GM20431 (cell line): Measurements from ENCODE around the gene CSGALNACT2.
"Not testable (repeated sequence)": the region's sequence is repeated elsewhere in the genome, so short reads cannot be mapped to it uniquely, and the experiment has no call there.

Experiments used
- in situ Hi-C: fragments of 300-500 bp; cut with MseI, MboI; formaldehyde crosslinking; loops from one replicate; pipeline ENCODE4 v1.15.0; 2020; ENCODE audit warnings: low sequenced_read_pairs; ENCODE audit not compliant: unreplicated experiment

CSGALNACT2 gene

DNA sequence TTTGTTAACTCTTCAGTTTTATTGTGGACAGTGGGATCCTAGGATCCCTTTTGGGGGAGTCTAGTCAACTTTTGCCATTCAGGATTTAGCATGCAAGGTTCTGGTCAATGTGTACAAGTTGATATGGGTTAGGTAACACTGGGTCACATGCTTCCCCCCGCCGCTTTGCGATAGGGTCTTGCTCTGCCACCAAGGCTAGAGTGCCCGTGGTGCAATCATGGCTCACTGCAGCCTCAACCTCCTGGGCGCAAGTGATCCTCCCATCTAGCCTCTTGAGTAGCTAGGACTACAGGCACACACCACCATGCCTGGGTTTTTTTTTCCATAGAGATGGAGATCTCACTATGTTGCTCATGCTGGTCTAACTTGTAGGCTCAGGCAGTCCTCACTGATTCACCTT lies 3.2 kb upstream of the CSGALNACT2 start:
- in situ Hi-C loops = no loop called here

- in situ Hi-C loops = no loop called here
Observed at GRCh38 chr10:43135656-43136055, 2.6 kb upstream of the CSGALNACT2 start.

DNA sequence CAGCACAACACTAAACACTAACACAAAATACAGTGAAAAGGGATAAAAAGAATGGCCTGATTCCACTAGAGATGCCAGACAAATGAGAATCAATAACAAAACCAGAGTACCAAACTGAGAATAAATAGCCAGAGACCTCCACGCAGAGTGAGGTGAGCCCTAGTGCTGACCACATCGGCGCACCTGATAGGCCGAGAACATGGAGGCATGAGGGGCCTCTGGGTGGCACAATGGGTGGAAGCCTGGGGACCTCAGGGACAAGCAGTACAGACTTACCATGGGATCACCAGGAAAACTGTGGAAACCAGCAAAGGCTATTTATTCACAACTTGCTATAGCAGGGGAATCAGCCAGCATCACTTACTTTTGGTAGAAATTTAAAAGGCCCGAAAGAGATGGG lies 1.8 kb upstream of the CSGALNACT2 start:
- in situ Hi-C loops = no loop called here

- in situ Hi-C loops = no loop called here
Observed at GRCh38 chr10:43136995-43137716, 1.1 kb upstream of the CSGALNACT2 start.

DNA sequence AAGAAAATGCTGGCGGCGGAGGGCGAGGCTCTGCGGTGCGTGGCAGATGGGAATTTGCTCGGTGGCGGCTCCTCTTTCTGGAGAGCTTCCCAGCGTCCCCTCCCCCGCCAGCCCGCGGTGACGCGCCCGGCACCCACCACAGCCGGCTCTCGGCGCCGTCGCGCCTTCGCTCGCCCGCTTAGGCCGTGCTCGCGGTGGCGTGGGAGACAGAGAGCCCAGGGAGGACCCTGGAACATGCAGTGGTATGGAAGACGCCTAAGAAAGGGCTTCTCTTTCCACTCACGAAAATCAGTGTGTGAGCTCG lies 576 bp upstream of the CSGALNACT2 start:
- in situ Hi-C loops = no loop called here

DNA sequence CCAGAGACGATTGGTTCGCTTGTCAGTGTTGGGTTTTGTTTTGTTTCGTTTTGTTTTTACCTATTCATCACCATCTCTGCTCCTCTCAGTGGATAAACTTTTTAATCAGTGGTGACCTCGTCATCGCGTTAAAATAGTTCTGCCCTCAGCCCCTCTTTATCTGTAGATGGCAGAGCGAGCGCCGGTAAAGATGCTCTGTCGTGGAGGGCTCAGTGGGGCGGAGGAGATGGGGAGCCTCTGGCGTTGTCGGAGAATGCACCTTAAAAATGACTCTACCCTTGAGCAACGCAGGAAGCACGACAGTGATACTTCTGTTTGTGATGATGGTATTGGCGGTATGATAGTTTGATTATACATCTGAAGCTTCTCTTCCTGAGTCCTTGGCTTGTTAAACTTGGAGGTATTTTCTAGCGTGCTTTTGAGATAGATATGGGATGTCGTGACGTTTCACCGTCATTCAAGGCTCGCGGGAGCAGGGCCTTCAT lies 554 bp downstream of the CSGALNACT2 start:
- in situ Hi-C loops = no loop called here

GRCh38 chr10:43141421-43141820 lies 3.2 kb downstream of the CSGALNACT2 start:
- in situ Hi-C loops = no loop called here

GRCh38 chr10:43145311-43145710 lies 7.1 kb downstream of the CSGALNACT2 start:
- in situ Hi-C loops = no loop called here

- in situ Hi-C loops = not testable (repeated sequence)
Observed at GRCh38 chr10:43145936-43146335, 7.7 kb downstream of the CSGALNACT2 start.

DNA sequence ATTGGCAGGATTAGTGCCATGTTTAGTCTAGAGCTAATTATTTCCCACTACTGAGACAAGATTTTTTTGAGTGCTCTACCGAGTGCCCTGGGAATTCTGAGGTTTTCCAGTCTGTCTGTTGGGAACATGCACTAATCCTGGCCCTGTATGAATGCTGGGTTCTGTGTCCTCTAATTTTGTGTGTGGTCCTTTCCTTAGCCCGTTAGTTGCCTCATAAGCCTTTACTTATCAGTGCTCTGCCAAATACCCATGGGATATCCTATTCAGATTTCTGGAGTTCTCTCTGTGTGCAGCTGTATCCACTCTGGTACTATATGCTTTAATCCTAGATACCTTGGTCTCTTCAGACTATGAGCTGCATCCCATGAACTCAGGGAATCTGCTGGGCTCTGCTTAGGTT lies 13.1 kb downstream of the CSGALNACT2 start:
- in situ Hi-C loops = no loop called here

DNA sequence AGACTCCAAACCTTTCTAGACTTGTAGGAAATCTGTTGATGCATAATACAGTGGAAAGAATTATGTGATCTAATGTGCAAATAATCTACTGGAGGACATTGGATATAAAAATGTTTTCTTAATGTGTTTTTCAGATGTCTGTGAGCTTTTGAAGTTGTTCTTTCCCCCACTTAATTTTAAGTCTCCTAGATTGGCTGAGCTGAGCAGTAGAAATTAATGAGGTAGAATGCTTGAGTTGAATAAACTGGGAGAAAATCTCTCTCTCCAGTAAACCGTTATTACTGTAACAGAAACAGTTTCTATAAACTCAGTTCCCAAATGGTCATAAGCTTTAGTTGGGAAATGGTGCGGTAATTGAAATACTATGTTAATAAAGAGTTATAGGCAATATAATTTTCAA lies 15.7 kb downstream of the CSGALNACT2 start:
- in situ Hi-C loops = no loop called here

DNA sequence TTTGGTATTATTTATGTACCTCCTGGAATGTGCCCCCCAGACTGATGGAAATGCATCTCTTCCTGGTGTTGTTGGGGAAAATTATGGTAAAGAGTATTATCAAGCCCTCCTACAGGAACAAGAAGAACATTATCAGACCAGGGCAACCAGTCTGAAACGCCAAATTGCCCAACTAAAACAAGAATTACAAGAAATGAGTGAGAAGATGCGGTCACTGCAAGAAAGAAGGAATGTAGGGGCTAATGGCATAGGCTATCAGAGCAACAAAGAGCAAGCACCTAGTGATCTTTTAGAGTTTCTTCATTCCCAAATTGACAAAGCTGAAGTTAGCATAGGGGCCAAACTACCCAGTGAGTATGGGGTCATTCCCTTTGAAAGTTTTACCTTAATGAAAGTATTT lies 17.0 kb downstream of the CSGALNACT2 start:
- in situ Hi-C loops = no loop called here

DNA sequence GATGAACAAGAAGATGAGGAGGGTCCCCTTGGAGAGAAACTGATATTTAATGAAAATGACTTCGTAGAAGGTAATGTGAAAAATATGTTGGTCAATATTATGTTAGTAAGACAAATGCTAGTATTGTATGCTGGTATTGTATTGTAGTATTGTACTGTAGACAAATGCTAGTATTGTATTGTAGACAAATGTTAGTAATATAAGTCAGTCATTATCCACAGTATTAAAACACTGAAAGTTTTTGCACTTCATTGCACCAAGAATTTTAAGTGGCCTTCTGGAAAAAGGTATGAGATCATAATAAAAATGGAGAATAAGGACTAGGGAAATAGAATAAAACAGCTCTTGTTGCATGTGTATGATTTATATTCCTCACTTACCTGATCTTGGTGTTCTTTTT lies 17.5 kb downstream of the CSGALNACT2 start:
- in situ Hi-C loops = no loop called here

GRCh38 chr10:43156590-43157341 lies 18.5 kb downstream of the CSGALNACT2 start:
- in situ Hi-C loops = no loop called here

DNA sequence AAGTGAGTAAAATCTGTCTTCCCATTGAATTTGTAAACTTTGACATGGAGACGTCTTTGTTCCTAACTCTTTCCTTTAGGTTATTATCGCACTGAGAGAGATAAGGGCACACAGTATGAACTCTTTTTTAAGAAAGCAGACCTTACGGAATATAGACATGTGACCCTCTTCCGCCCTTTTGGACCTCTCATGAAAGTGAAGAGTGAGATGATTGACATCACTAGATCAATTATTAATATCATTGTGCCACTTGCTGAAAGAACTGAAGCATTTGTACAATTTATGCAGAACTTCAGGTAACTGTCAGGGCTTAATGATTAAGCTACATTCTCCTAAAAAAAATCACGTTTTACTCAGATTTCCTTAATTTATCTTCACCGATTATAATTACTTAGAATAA lies 20.4 kb downstream of the CSGALNACT2 start:
- in situ Hi-C loops = no loop called here

DNA sequence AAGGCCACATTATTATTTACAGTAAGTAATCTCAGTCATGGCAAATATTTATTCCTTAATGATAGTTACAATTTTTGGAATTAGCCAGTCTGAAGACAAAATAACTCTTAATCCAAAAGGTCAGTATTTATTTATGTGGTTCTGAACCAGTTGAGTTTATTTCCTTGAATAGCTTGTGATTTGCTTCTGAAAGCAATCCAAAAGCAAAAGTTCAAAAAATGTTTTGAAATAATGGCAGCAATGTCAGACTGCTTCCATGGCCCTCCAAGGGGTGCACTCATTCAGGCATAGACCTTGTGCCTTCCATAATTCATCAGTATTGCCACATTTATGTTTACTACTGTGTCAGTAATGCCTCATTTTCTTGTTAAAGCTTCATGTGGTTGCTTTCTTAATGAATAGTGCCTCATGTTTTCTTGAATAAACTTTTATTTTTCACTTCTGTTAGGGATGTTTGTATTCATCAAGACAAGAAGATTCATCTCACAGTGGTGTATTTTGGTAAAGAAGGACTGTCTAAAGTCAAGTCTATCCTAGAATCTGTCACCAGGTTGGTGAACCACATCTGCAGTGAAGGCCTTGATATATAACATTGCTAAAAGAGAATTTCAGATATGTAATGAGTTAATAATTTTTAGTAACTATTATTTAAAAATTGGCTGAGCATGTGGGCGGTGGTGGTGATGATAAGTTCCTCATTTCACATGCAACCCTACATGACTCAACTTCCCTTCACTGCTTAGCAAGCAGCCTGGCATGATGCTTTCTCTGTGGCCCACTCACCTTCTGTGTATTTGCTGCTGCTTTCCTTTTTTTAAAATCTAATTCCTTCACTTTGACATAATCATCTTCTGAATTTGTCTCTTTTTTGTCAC lies 22.0 kb downstream of the CSGALNACT2 start:
- in situ Hi-C loops = no loop called here

DNA sequence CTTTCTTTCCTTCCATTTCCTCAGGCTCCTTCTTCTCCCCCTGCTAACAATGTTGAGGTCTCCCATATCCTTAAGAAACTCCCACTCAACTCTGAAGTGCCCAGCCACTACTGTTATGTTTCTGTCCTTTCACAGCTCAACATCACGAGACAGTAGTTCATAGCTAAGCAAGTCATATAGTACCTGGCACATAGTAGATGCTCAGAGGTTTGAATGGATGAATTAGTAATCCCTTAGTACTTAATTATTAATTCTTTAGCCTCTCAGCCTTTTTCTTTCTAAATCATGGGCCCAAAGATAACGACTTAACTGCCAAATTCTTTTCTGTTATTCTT lies 22.6 kb downstream of the CSGALNACT2 start:
- in situ Hi-C loops = no loop called here

GRCh38 chr10:43162604-43163003 lies 24.4 kb downstream of the CSGALNACT2 start:
- in situ Hi-C loops = no loop called here

DNA sequence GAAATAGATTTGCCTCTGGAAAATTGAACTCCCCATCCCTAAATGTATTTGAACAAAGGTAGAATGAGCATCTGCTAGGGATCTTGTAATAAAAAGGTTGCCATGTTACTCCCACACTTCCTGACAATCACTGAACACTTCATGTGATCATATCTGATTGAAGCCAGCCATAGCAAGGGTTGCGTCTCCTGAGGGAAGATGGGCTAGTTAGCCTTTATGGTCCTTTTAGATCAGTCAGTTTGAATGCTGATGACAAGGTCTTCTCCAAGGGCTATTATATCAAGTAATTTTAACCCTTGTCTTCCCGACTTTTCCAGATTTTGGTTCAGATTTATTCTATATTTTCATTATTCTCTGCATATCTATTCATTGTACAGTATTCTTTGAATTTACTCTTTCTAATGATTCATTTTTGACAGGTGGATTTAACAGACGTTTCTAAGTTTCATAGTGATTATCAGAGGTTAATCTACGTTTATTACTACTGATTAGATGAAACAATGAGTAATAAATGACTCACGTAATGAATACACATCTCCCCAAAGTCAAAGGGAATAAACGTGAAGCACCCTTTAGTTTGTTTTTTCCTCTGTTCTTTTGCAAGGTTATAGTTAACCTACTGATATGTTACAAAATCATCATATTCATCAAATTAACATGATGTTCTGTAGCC lies 28.1 kb downstream of the CSGALNACT2 start:
- in situ Hi-C loops = no loop called here

GRCh38 chr10:43166880-43167497 lies 28.7 kb downstream of the CSGALNACT2 start:
- in situ Hi-C loops = no loop called here
